Tibial nerve (tissue), 4 donors: ENCODE data around the gene SRPK3.

ENCODE experiments used
- CTCF ChIP-seq, 5 experiments: fragments of 200-600 bp in 3 of 5; fragments of 450-650 bp in 2 of 5; sonication (generic) in 3 of 5; IDR thresholded peaks; one replicate each; pipeline ENCODE4 v1.5.1; 2016 to 2019; ENCODE audit warnings: antibody characterized with exemption in 5 of 5, mild to moderate bottlenecking in 3 of 5, moderate library complexity in 2 of 5
- EP300 ChIP-seq, 2 donors: sonication (generic); formaldehyde crosslinking; IDR thresholded peaks; one replicate each; pipeline ENCODE4 v1.6.1; 2017; ENCODE audit warnings: antibody characterized with exemption in 2 of 2, mild to moderate bottlenecking in 1 of 2

- no peak for TF ChIP-seq CTCF (IDR thresholded peaks at IDR 0.05)
- no peak for TF ChIP-seq EP300 (IDR thresholded peaks at IDR 0.05)
Observed at GRCh38 chrX:153736871-153737441, 43.9 kb upstream of the SRPK3 start.
